Measurements from ENCODE around the gene GALR3. TPM values are rescaled to one million over a fixed set of nuclear protein-coding genes. Genes with fewer than 3 reads are reported as not detected.

GALR3 gene
- total RNA-seq, 6 experiments from 2014 or later = not detected

- Mint-ChIP-seq H3K4me3 (no peak overlapping the region), H3K9me3 (no peaks in the 10 kb centered on the region), H3K27me3 (ENCODE audit: insufficient read depth) (peaks cover 25% of the 10 kb centered on the region), H3K27ac (no peak overlapping the region), H3K4me1 (ENCODE audit: low read depth) (peaks cover 16% of the 10 kb centered on the region), H3K36me3 (ENCODE audit: low read depth) (no peaks in the 10 kb centered on the region)
- no peak for DNase-seq
- TF ChIP-seq, protein P1, sequence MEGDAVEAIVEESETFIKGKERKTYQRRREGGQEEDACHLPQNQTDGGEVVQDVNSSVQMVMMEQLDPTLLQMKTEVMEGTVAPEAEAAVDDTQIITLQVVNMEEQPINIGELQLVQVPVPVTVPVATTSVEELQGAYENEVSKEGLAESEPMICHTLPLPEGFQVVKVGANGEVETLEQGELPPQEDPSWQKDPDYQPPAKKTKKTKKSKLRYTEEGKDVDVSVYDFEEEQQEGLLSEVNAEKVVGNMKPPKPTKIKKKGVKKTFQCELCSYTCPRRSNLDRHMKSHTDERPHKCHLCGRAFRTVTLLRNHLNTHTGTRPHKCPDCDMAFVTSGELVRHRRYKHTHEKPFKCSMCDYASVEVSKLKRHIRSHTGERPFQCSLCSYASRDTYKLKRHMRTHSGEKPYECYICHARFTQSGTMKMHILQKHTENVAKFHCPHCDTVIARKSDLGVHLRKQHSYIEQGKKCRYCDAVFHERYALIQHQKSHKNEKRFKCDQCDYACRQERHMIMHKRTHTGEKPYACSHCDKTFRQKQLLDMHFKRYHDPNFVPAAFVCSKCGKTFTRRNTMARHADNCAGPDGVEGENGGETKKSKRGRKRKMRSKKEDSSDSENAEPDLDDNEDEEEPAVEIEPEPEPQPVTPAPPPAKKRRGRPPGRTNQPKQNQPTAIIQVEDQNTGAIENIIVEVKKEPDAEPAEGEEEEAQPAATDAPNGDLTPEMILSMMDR (IDR thresholded peaks at IDR 0.05) = no peak
Measured at GRCh38 chr22:37822079-37822833, 926 bp upstream of the GALR3 start.

- TF ChIP-seq, protein P1 (IDR thresholded peaks at IDR 0.05) = no peak
- Mint-ChIP-seq H3K9me3 (no peaks in the 10 kb centered on the region), H3K4me1 (ENCODE audit: low read depth) (no peaks in the 10 kb centered on the region), H3K36me3 (ENCODE audit: low read depth) (peaks cover 5% of the 10 kb centered on the region; the same call in 1 of the 2 replicates), H3K4me3 (no peak overlapping the region), H3K27me3 (ENCODE audit: insufficient read depth) (peaks cover 23% of the 10 kb centered on the region), H3K27ac (no peak overlapping the region)
- no peak for DNase-seq
Measured at GRCh38 chr22:37824674-37825641, 1.8 kb downstream of the GALR3 start.

GRCh38 chr22:37827056-37827455 is 3.9 kb downstream of the GALR3 start:
- H3K27ac Mint-ChIP-seq = no peak overlapping the region
- no peak overlapping the region for H3K4me3 Mint-ChIP-seq
- H3K36me3 Mint-ChIP-seq (ENCODE audit: low read depth) = peaks cover 5% of the 10 kb centered on the region; the same call in 1 of the 2 replicates
- H3K27me3 Mint-ChIP-seq (ENCODE audit: insufficient read depth) = peaks cover 12% of the 10 kb centered on the region
- H3K9me3 Mint-ChIP-seq = no peaks in the 10 kb centered on the region
- no peak for DNase-seq
- H3K4me1 Mint-ChIP-seq (ENCODE audit: low read depth) = no peaks in the 10 kb centered on the region
- TF ChIP-seq, protein P1 (IDR thresholded peaks at IDR 0.05) = no peak

- H3K27ac Mint-ChIP-seq = no peak overlapping the region
- H3K4me1 Mint-ChIP-seq (ENCODE audit: low read depth) = no peaks in the 10 kb centered on the region
- no peak for DNase-seq
Measured at GRCh38 chr22:37830093-37830842, 7.1 kb downstream of the GALR3 start.

More at GRCh38 chr22:37830093-37830842, 7.1 kb downstream of the GALR3 start:
- Mint-ChIP-seq H3K36me3 (ENCODE audit: low read depth) (peaks cover 5% of the 10 kb centered on the region; the same call in 1 of the 2 replicates), H3K9me3 (no peaks in the 10 kb centered on the region), H3K27me3 (ENCODE audit: insufficient read depth) (no peaks in the 10 kb centered on the region; the same call in none of the 2 replicates), H3K4me3 (no peak overlapping the region)
- TF ChIP-seq, protein P1 (IDR thresholded peaks at IDR 0.05) = no peak

Data from HFFc6 (cell line).